Panc1 (cell line): ENCODE results near the gene LINC01488. TPM values are rescaled to one million over a fixed set of nuclear protein-coding genes. Genes with fewer than 3 reads are reported as not detected.

Experiments used
- ATAC-seq: fragments of 200-7000 bp; cut with Tn5 transposase; 2 replicates; pipeline ENCODE4 v1.9.1; 2020; ENCODE audit warnings: mild to moderate bottlenecking, moderate library complexity
- BruUV-seq: library from RNA; stranded (reverse); fragments of 400-500 nt; replicated peaks from 2 replicates; lab custom pipeline; 2021; lab: Mats Ljungman, UMichigan
- CTCF ChIA-PET: fragments of 300-600 bp; sonication (Branson Sonifier 250); formaldehyde crosslinking; loops from one replicate; lab custom pipeline; 2022; ENCODE audit warnings: antibody characterized with exemption; lab: Charles Lee
- POLR2A ChIA-PET: fragments of 300-600 bp; sonication (Branson Sonifier 250); formaldehyde crosslinking; loops from one replicate; lab custom pipeline; 2022; ENCODE audit warnings: antibody characterized with exemption; lab: Charles Lee
- DNase-seq: peaks from one replicate; pipeline ENCODE4 v3.0.0-alpha.2; 2010; ENCODE audit warnings: low read depth, low spot score
- H3K27ac ChIP-seq: 2 replicates; pipeline ENCODE4 v1.5.1; 2011; ENCODE audit warnings: mild to moderate bottlenecking, low read length, inconsistent platforms
- H3K27me3 ChIP-seq: fragments of 200-500 bp; sonication (Bioruptor generic); 2 replicates; pipeline ENCODE4 v1.6.0; 2014; ENCODE audit warnings: low read length, inconsistent platforms; ENCODE audit not compliant: control insufficient read depth, insufficient read depth
- H3K36me3 ChIP-seq: fragments of 200-500 bp; sonication (Bioruptor generic); 2 replicates; pipeline ENCODE4 v1.5.1; 2014; ENCODE audit warnings: inconsistent platforms, mild to moderate bottlenecking, low read length, moderate library complexity; ENCODE audit not compliant: control insufficient read depth, insufficient read depth
- H3K4me1 ChIP-seq: 2 replicates; pipeline ENCODE4 v1.5.1; 2011; ENCODE audit warnings: inconsistent platforms, mild to moderate bottlenecking, low read length, moderate library complexity; ENCODE audit not compliant: control insufficient read depth, insufficient read depth
- H3K4me3 ChIP-seq, 2 experiments: 2 replicates each; pipeline ENCODE4 v1.5.1; 2011 to 2012; ENCODE audit warnings: low read depth in 2 of 2, low read length in 2 of 2, mild to moderate bottlenecking in 2 of 2, inconsistent platforms in 1 of 2, moderate library complexity in 1 of 2
- H3K9me3 ChIP-seq: fragments of 200-500 bp; sonication (Bioruptor generic); 2 replicates; pipeline ENCODE4 v1.5.1; 2014; ENCODE audit warnings: low read depth, mild to moderate bottlenecking, inconsistent platforms, low read length, moderate library complexity; ENCODE audit not compliant: control insufficient read depth, insufficient read depth
- POLR2AphosphoS5 ChIP-seq: IDR thresholded peaks from 2 replicates; pipeline ENCODE4 v1.6.1; 2012; ENCODE audit warnings: mild to moderate bottlenecking, low read depth, low read length, moderate library complexity
- SIN3A ChIP-seq: IDR thresholded peaks from 2 replicates; pipeline ENCODE4 v1.6.1; 2012; ENCODE audit warnings: low read depth, mild to moderate bottlenecking, low read length, moderate library complexity, borderline replicate concordance; ENCODE audit not compliant: insufficient read depth
- TCF7L2 ChIP-seq: IDR thresholded peaks from 2 replicates; pipeline ENCODE4 v1.6.1; 2011; ENCODE audit warnings: mild to moderate bottlenecking, low read depth, low read length, inconsistent platforms
- in situ Hi-C: cut with HindIII; loops from 2 replicates; pipeline ENCODE4 v1.10.0; 2016; ENCODE audit warnings: low sequenced_read_pairs, low pct_unique_long_range_greater_than_20kb
- intact Hi-C: fragments of 100-400 bp; cut with micrococcal nuclease; formaldehyde crosslinking; loops from one replicate; pipeline ENCODE4 v1.10.0; 2022; ENCODE audit not compliant: unreplicated experiment
- total RNA-seq: library from RNA; stranded (reverse); gene quantifications from one replicate; pipeline ENCODE4 v1.2.1, GENCODE V29; 2021; ENCODE audit not compliant: unreplicated experiment
- TF ChIP-seq, protein P1 (sequence below), 2 experiments: IDR thresholded peaks; 2 replicates each; pipeline ENCODE4 v1.6.1; 2011 to 2012; ENCODE audit warnings: low read depth in 2 of 2, control low read depth in 1 of 2, low read length in 1 of 2, mild to moderate bottlenecking in 1 of 2, moderate library complexity in 1 of 2; ENCODE audit not compliant: insufficient read depth in 1 of 2
- TF ChIP-seq, protein P2 (sequence below): fragments of 450-650 bp; IDR thresholded peaks from 2 replicates; pipeline ENCODE4 v1.5.1; 2017; ENCODE audit warnings: mild to moderate bottlenecking

The LINC01488 gene
- total RNA-seq, 1 experiment from 2014 or later = not detected

GRCh38 chr11:69438286-69438920 is 43.1 kb upstream of the LINC01488 start:
- no peak overlapping the region for H3K4me3 ChIP-seq
- intact Hi-C loops = no loop called here
- H3K36me3 ChIP-seq = no peaks in the 10 kb centered on the region
- ChIA-PET CTCF (no interaction called here), POLR2A (no interaction called here)
- H3K9me3 ChIP-seq = no peaks in the 10 kb centered on the region
- BruUV-seq = no TSS peak
- DNase-seq (no peak), ATAC-seq (no peak)
- H3K4me1 ChIP-seq = peaks cover 24% of the 10 kb centered on the region
- H3K27ac ChIP-seq = peak overlapping the region; percentile 26; the same call in 1 of the 2 replicates
- no peaks in the 10 kb centered on the region for H3K27me3 ChIP-seq
- TF ChIP-seq, protein P1, sequence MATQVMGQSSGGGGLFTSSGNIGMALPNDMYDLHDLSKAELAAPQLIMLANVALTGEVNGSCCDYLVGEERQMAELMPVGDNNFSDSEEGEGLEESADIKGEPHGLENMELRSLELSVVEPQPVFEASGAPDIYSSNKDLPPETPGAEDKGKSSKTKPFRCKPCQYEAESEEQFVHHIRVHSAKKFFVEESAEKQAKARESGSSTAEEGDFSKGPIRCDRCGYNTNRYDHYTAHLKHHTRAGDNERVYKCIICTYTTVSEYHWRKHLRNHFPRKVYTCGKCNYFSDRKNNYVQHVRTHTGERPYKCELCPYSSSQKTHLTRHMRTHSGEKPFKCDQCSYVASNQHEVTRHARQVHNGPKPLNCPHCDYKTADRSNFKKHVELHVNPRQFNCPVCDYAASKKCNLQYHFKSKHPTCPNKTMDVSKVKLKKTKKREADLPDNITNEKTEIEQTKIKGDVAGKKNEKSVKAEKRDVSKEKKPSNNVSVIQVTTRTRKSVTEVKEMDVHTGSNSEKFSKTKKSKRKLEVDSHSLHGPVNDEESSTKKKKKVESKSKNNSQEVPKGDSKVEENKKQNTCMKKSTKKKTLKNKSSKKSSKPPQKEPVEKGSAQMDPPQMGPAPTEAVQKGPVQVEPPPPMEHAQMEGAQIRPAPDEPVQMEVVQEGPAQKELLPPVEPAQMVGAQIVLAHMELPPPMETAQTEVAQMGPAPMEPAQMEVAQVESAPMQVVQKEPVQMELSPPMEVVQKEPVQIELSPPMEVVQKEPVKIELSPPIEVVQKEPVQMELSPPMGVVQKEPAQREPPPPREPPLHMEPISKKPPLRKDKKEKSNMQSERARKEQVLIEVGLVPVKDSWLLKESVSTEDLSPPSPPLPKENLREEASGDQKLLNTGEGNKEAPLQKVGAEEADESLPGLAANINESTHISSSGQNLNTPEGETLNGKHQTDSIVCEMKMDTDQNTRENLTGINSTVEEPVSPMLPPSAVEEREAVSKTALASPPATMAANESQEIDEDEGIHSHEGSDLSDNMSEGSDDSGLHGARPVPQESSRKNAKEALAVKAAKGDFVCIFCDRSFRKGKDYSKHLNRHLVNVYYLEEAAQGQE (IDR thresholded peaks at IDR 0.05; ENCODE audit: insufficient read depth in 1 of 2, low read depth in 2 of 2, low read length in 1 of 2) = no peak
- TF ChIP-seq TCF7L2 (no peak), SIN3A (no peak), POLR2AphosphoS5 (no peak)
- TF ChIP-seq, protein P2, sequence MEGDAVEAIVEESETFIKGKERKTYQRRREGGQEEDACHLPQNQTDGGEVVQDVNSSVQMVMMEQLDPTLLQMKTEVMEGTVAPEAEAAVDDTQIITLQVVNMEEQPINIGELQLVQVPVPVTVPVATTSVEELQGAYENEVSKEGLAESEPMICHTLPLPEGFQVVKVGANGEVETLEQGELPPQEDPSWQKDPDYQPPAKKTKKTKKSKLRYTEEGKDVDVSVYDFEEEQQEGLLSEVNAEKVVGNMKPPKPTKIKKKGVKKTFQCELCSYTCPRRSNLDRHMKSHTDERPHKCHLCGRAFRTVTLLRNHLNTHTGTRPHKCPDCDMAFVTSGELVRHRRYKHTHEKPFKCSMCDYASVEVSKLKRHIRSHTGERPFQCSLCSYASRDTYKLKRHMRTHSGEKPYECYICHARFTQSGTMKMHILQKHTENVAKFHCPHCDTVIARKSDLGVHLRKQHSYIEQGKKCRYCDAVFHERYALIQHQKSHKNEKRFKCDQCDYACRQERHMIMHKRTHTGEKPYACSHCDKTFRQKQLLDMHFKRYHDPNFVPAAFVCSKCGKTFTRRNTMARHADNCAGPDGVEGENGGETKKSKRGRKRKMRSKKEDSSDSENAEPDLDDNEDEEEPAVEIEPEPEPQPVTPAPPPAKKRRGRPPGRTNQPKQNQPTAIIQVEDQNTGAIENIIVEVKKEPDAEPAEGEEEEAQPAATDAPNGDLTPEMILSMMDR = no peak
- in situ Hi-C loops = no loop called here

- H3K4me1 ChIP-seq = peaks cover 30% of the 10 kb centered on the region
- no peaks in the 10 kb centered on the region for H3K9me3 ChIP-seq
- H3K36me3 ChIP-seq = no peaks in the 10 kb centered on the region
- ATAC-seq (no peak), DNase-seq (no peak)
- CTCF ChIA-PET = no interaction called here
- in situ Hi-C loops = no loop called here
- no peaks in the 10 kb centered on the region for H3K27me3 ChIP-seq
- no peak overlapping the region for H3K4me3 ChIP-seq
- intact Hi-C loops = no loop called here
- TF ChIP-seq SIN3A = no peak
- TF ChIP-seq POLR2AphosphoS5 = no peak
- TF ChIP-seq, protein P2 = no peak
- no peak overlapping the region for H3K27ac ChIP-seq
- no TSS peak for BruUV-seq
- POLR2A ChIA-PET = no interaction called here
Measured at GRCh38 chr11:69439127-69439526, 42.3 kb upstream of the LINC01488 start.
